Testis (tissue), 2 donors: ENCODE measurements around the gene UTP11.

Source experiments
- POLR2A ChIP-seq: fragments of 450-650 bp; IDR thresholded peaks from one replicate; pipeline ENCODE4 v1.6.1; 2017; ENCODE audit warnings: antibody characterized with exemption, mild to moderate bottlenecking, moderate library complexity
- TF ChIP-seq, protein P1 (sequence below), 3 experiments: fragments of 450-650 bp in 2 of 3; fragments of 200-600 bp in 1 of 3; sonication (generic) in 1 of 3; IDR thresholded peaks; one replicate each; pipeline ENCODE4 v1.5.1; 2016 to 2019; ENCODE audit warnings: antibody characterized with exemption in 3 of 3, mild to moderate bottlenecking in 2 of 3, moderate library complexity in 1 of 3

DNA sequence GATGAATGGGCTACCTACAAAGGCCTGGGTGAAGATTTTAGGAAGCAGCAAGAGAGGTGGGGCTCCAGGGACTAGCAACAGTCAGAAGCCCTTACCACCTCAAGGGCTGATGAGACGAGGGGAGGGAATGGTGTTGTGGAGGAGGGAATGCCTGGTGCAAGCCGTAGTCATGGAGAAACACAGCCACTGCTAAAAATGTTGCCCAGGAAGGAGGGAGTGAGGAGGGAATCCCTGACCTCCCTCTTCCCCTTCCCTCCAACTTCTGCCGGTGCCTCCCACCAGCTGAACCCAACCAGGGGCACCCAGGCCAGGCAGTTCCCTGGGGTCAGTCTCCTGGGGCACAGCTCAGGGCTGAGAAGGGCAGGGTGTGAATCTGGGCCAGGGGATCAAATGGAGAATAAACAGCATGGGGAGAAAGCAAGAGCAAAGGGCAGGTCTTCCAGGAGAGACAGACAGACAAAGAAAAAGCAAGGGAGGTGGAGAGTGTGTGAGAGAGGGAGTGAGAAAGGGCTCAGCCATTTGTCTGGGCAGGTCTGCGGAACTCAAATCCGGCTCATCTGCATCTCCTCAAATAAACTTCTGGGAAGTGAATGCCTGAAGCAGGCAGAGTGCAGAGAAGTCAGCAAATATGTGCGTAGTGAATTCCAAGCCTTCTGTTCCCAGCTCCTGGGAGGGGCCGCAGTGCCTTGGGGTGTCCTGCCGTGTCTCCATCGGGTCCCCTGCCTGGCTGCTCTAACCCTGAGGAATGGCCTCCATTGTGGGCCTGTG is 61.2 kb downstream of the UTP11 start:
- no peak for TF ChIP-seq POLR2A
- TF ChIP-seq, protein P1, sequence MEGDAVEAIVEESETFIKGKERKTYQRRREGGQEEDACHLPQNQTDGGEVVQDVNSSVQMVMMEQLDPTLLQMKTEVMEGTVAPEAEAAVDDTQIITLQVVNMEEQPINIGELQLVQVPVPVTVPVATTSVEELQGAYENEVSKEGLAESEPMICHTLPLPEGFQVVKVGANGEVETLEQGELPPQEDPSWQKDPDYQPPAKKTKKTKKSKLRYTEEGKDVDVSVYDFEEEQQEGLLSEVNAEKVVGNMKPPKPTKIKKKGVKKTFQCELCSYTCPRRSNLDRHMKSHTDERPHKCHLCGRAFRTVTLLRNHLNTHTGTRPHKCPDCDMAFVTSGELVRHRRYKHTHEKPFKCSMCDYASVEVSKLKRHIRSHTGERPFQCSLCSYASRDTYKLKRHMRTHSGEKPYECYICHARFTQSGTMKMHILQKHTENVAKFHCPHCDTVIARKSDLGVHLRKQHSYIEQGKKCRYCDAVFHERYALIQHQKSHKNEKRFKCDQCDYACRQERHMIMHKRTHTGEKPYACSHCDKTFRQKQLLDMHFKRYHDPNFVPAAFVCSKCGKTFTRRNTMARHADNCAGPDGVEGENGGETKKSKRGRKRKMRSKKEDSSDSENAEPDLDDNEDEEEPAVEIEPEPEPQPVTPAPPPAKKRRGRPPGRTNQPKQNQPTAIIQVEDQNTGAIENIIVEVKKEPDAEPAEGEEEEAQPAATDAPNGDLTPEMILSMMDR (IDR thresholded peaks at IDR 0.05): no peak
